Keratinocyte (primary cell): ENCODE measurements around the gene ROBO3. TPM values are rescaled to one million over a fixed set of nuclear protein-coding genes. Genes with fewer than 3 reads are reported as not detected.

ENCODE experiments used
- DNase-seq: peaks from one replicate; pipeline ENCODE4 v3.0.0-alpha.2; 2011; ENCODE audit warnings: low read depth, missing footprints, low spot score
- FAIRE-seq: peaks from 2 replicates; lab custom pipeline; 2011; peaks lifted over from hg19 to GRCh38; lab: Jason Lieb, UNC
- H2AFZ ChIP-seq: 2 replicates; pipeline ENCODE4 v1.6.0; 2012; ENCODE audit warnings: low read length, control low read depth, inconsistent platforms; ENCODE audit not compliant: control insufficient read depth
- H3K27ac ChIP-seq: 2 replicates; pipeline ENCODE4 v1.5.1; 2011; ENCODE audit warnings: low read length; ENCODE audit not compliant: control insufficient read depth, insufficient read depth
- H3K27me3 ChIP-seq: 3 replicates; pipeline ENCODE4 v1.6.0; 2011; ENCODE audit warnings: low read length; ENCODE audit not compliant: control insufficient read depth, insufficient read depth; ENCODE audit errors: extremely low read depth
- H3K36me3 ChIP-seq, 2 experiments: 2 replicates in 1 of 2; 3 replicates in 1 of 2; pipeline ENCODE4 v1.5.1; 2011; ENCODE audit warnings: low read length in 2 of 2, mild to moderate bottlenecking in 1 of 2; ENCODE audit not compliant: control insufficient read depth in 2 of 2, insufficient read depth in 2 of 2; ENCODE audit errors: extremely low read depth in 1 of 2
- H3K4me1 ChIP-seq: 3 replicates; pipeline ENCODE4 v1.5.1; 2011; ENCODE audit warnings: low read length; ENCODE audit not compliant: control insufficient read depth, insufficient read depth; ENCODE audit errors: extremely low read depth
- H3K4me2 ChIP-seq: 3 replicates; pipeline ENCODE4 v1.6.0; 2011; ENCODE audit warnings: low read depth, low read length; ENCODE audit not compliant: control insufficient read depth, insufficient read depth; ENCODE audit errors: extremely low read depth
- H3K4me3 ChIP-seq, 3 experiments: fragments of 200-600 bp in 1 of 3; sonication (generic) in 1 of 3; 2 replicates in 2 of 3; 3 replicates in 1 of 3; pipeline ENCODE4 v1.5.1; 2011 to 2016; ENCODE audit warnings: low read length in 3 of 3, mild to moderate bottlenecking in 3 of 3, control low read depth in 2 of 3, inconsistent platforms in 1 of 3, low read depth in 1 of 3, mixed read lengths in 1 of 3, mixed run types in 1 of 3, moderate library complexity in 1 of 3; ENCODE audit not compliant: control insufficient read depth in 2 of 3, insufficient read depth in 2 of 3; ENCODE audit errors: extremely low read depth in 1 of 3
- H3K79me2 ChIP-seq: 2 replicates; pipeline ENCODE4 v1.6.0; 2012; ENCODE audit warnings: low read length; ENCODE audit not compliant: control insufficient read depth, insufficient read depth
- H3K9ac ChIP-seq: 3 replicates; pipeline ENCODE4 v1.6.0; 2011; ENCODE audit warnings: low read length; ENCODE audit not compliant: control insufficient read depth, insufficient read depth; ENCODE audit errors: extremely low read depth
- H3K9me1 ChIP-seq: 3 replicates; pipeline ENCODE4 v1.6.0; 2011; ENCODE audit warnings: low read length; ENCODE audit not compliant: control insufficient read depth, insufficient read depth; ENCODE audit errors: extremely low read depth
- H3K9me3 ChIP-seq: 2 replicates; pipeline ENCODE4 v1.5.1; 2012; ENCODE audit warnings: low read depth, low read length; ENCODE audit not compliant: control insufficient read depth
- H4K20me1 ChIP-seq: 3 replicates; pipeline ENCODE4 v1.6.0; 2011; ENCODE audit warnings: low read length; ENCODE audit not compliant: control insufficient read depth, insufficient read depth; ENCODE audit errors: extremely low read depth
- CTCF ChIP-seq, 3 experiments: IDR thresholded peaks in 1 of 3; conservative IDR thresholded peaks in 1 of 3; optimal IDR thresholded peaks in 1 of 3; 2 replicates in 2 of 3; 3 replicates in 1 of 3; pipeline versions ENCODE3 to v1.5.1; 2011; ENCODE audit warnings: low read length in 3 of 3, mild to moderate bottlenecking in 3 of 3, moderate library complexity in 2 of 3, control low read depth in 1 of 3, inconsistent platforms in 1 of 3; ENCODE audit not compliant: insufficient read depth in 2 of 3; ENCODE audit errors: extremely low read depth in 1 of 3
- EZH2 ChIP-seq: IDR thresholded peaks from one replicate; pipeline ENCODE4 v1.6.1; 2012; ENCODE audit warnings: inconsistent platforms, mild to moderate bottlenecking, low read length, moderate library complexity
- dilution Hi-C: fragments of 300-500 bp; cut with MboI; formaldehyde crosslinking; loops from one replicate; pipeline ENCODE4 v1.7.0; 2020; ENCODE audit warnings: low sequenced_read_pairs; ENCODE audit not compliant: extremely low pct_ligation_motif_present
- polyA plus RNA-seq, 5 experiments: library from polyadenylated mRNA; depleted of rRNA in 3 of 5; stranded (reverse) in 3 of 5; stranded (forward) in 1 of 5; unstranded in 1 of 5; fragments of >200 nt; gene quantifications; 1 replicate in 1 of 5; 2 replicates in 3 of 5; 3 replicates in 1 of 5; pipeline versions ENCODE4 v1.2.1 to v1.2.3, GENCODE V29; 2011 to 2012; ENCODE audit warnings: missing spikeins in 2 of 5, low read depth in 1 of 5, low replicate concordance in 1 of 5

ROBO3 gene
- polyA plus RNA-seq, 1 donor (not counting 4 experiments of a cell fraction or from before 2014, with no cell fraction given): 13.6 TPM

GRCh38 chr11:124863137-124863825, 2.0 kb upstream of the ROBO3 start:
- no peak overlapping the region for H3K9ac ChIP-seq
- H3K79me2 ChIP-seq: no peaks in the 10 kb centered on the region
- H3K9me1 ChIP-seq: no peaks in the 10 kb centered on the region
- dilution Hi-C loops: no loop called here
- no peaks in the 10 kb centered on the region for H3K9me3 ChIP-seq
- H3K4me3 ChIP-seq: no peak overlapping the region
- H4K20me1 ChIP-seq: no peaks in the 10 kb centered on the region
- H3K36me3 ChIP-seq: no peaks in the 10 kb centered on the region
- H3K27ac ChIP-seq: no peak overlapping the region
- H3K27me3 ChIP-seq: peaks cover 78% of the 10 kb centered on the region
- no peak for DNase-seq
- no peak for FAIRE-seq
- no peak overlapping the region for H2AFZ ChIP-seq
- H3K4me2 ChIP-seq: no peak overlapping the region
- no peak for TF ChIP-seq CTCF (optimal IDR thresholded peaks at IDR 0.05 in 1 of 3, IDR thresholded peaks at IDR 0.05 in 1 of 3, conservative IDR thresholded peaks at IDR 0.05 in 1 of 3; ENCODE audit: extremely low read depth in 1 of 3, insufficient read depth in 2 of 3, low read length in 3 of 3)
- TF ChIP-seq EZH2: peak; percentile 65
- peaks cover 3% of the 10 kb centered on the region for H3K4me1 ChIP-seq

- Histone ChIP-seq H3K79me2 (no peaks in the 10 kb centered on the region), H2AFZ (no peak overlapping the region), H4K20me1 (no peaks in the 10 kb centered on the region), H3K4me2 (no peak overlapping the region), H3K9ac (no peak overlapping the region), H3K4me3 (no peak overlapping the region), H3K9me1 (no peaks in the 10 kb centered on the region), H3K27ac (no peak overlapping the region), H3K36me3 (no peaks in the 10 kb centered on the region), H3K27me3 (peaks cover 83% of the 10 kb centered on the region), H3K9me3 (no peaks in the 10 kb centered on the region), H3K4me1 (peaks cover 3% of the 10 kb centered on the region)
- FAIRE-seq (no peak), DNase-seq (no peak)
- dilution Hi-C loops: no loop called here
- TF ChIP-seq EZH2 (no peak), CTCF (optimal IDR thresholded peaks at IDR 0.05 in 1 of 3, IDR thresholded peaks at IDR 0.05 in 1 of 3, conservative IDR thresholded peaks at IDR 0.05 in 1 of 3; ENCODE audit: extremely low read depth in 1 of 3, insufficient read depth in 2 of 3, low read length in 3 of 3) (no peak)
Observed at GRCh38 chr11:124863826-124864165, 1.4 kb upstream of the ROBO3 start.
